ENCODE results near the gene CFAP100. TPM values are rescaled to one million over a fixed set of nuclear protein-coding genes. Genes with fewer than 3 reads are reported as not detected.

CFAP100 gene
- total and polyA plus RNA-seq, 10 of the 15 experiments (the other 5 are each of a cell fraction or from before 2014, with no cell fraction given), result 0.04 to 0.27 TPM; not detected in 8

DNA sequence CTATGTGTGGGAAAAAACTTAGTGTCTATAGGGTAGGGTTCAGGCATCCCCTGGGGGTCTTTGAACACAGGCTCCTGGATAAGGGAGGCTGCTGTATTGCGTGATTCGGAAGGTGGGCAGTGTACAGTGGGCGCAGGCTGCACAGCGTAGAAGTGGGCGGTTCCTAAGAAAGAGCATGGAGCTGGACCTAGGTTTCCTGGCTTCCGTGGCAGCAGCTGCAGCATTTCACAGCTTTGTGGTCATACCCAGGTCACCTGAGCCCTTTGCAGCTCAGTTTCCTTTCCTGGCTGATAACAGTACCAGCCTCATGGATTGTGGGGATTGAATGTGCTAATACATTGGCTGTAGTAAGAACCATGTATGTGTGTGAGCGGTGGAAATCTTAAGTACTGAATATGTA, 22.2 kb downstream of the CFAP100 start:
- no peaks in the 10 kb centered on the region for H3K79me2 ChIP-seq (ENCODE audit: control insufficient read depth, insufficient read depth, low read length)
- SMC1A ChIA-PET (ENCODE audit: uncharacterized antibody, unreplicated experiment), result no interaction called here
- CTCF ChIA-PET, result no interaction called here
- 58% methylated on average over 7 of the region's 7 CpGs for WGBS (ENCODE audit: insufficient coverage, insufficient replicate concordance, low lambda C conversion rate, missing lambda C conversion rate)
- H4K20me1 ChIP-seq (ENCODE audit: control insufficient read depth, insufficient read depth), result no peaks in the 10 kb centered on the region
- no peak overlapping the region for H3K4me3 ChIP-seq
- ATAC-seq (no peak), FAIRE-seq (no peak), DNase-seq (ENCODE audit: low read depth, low spot score) (no peak)
- POLR2A ChIA-PET, result no interaction called here
- TF ChIP-seq SREBF1 (IDR thresholded peaks at IDR 0.05; ENCODE audit: low read length), result no peak
- no peak for TF ChIP-seq PML (IDR thresholded peaks at IDR 0.05; ENCODE audit: low read length)
- no peak for TF ChIP-seq CHD2 (IDR thresholded peaks at IDR 0.05; ENCODE audit: borderline replicate concordance, low read depth, low read length)
- TF ChIP-seq GABPA (IDR thresholded peaks at IDR 0.05; ENCODE audit: low read depth), result no peak
- TF ChIP-seq MXI1 (IDR thresholded peaks at IDR 0.05; ENCODE audit: low read depth, low read length), result no peak
- TF ChIP-seq IRF4 (IDR thresholded peaks at IDR 0.05; ENCODE audit: low read depth, low read length), result no peak
- no peak for TF ChIP-seq SRF (IDR thresholded peaks at IDR 0.05; ENCODE audit: low read depth in 2 of 2, low read length in 2 of 2)
- TF ChIP-seq BRCA1 (IDR thresholded peaks at IDR 0.05; ENCODE audit: low read depth, low read length), result no peak
- TF ChIP-seq KAT2A (conservative IDR thresholded peaks at IDR 0.05; ENCODE audit: control insufficient read depth, low read depth, low read length), result no peak
- no peak for TF ChIP-seq HCFC1 (IDR thresholded peaks at IDR 0.05; ENCODE audit: low read length)
- no peak for TF ChIP-seq CEBPB (IDR thresholded peaks at IDR 0.05; ENCODE audit: borderline replicate concordance in 1 of 2, low read depth in 2 of 2, low read length in 2 of 2)
- no peaks in the 10 kb centered on the region for H3K4me1 ChIP-seq (ENCODE audit: control insufficient read depth, insufficient read depth, low read length)
- H3K36me3 ChIP-seq (ENCODE audit: control insufficient read depth in 2 of 2, insufficient read depth in 2 of 2, low read length in 1 of 2), result no peaks in the 10 kb centered on the region
- RAD21 ChIA-PET (ENCODE audit: unreplicated experiment), result no interaction called here
- no peaks in the 10 kb centered on the region for H3K9me3 ChIP-seq (replicated peaks; ENCODE audit: control insufficient read depth, insufficient read depth, low read length)
- BruUV-seq (replicated peaks), result no TSS peak
- H3K27ac ChIP-seq (ENCODE audit: control insufficient read depth, insufficient read depth), result no peak overlapping the region
- intact Hi-C loops (cut with micrococcal nuclease; ENCODE audit: unreplicated experiment) (no loop called here), in situ Hi-C loops (cut with MboI) (no loop called here)
- no peak overlapping the region for H2AFZ ChIP-seq (ENCODE audit: control insufficient read depth, low read depth, low read length)
- no peaks in the 10 kb centered on the region; a peak in 1 of 4 replicates for H3K27me3 ChIP-seq (replicated peaks in 1 of 2; ENCODE audit: control insufficient read depth in 2 of 2, insufficient read depth in 2 of 2, low read length in 1 of 2)
- H3K9ac ChIP-seq (ENCODE audit: control insufficient read depth, insufficient read depth, low read length), result no peak overlapping the region
- no peak overlapping the region for H3K4me2 ChIP-seq (ENCODE audit: control insufficient read depth, insufficient read depth)

DNA sequence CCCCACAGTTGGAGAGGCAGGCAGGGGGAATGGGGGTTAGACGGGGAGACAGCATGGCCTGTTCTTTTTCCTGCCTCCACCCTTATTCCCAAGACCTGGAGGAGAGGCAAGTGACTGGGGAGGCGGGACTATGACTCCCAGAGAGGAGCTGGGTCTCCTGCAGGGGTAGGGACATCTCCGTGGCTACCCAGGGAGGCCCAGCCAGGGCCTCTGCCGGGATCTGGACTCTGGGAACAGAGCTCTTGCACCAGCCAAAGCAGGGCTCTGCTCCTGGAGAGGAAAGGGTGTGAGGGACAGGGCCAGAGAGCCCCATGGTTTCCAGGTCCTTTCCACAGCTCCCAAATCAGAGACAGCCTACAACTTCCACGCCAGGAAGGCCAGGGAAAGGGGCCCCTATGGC, 22.8 kb downstream of the CFAP100 start:
- POLR2A ChIA-PET, result no interaction called here
- intact Hi-C loops (cut with micrococcal nuclease; ENCODE audit: unreplicated experiment), result no loop called here
- TF ChIP-seq CBX3 (IDR thresholded peaks at IDR 0.05; ENCODE audit: borderline replicate concordance, low read depth), result no peak
- TF ChIP-seq ZZZ3 (IDR thresholded peaks at IDR 0.05; ENCODE audit: control insufficient read depth, insufficient read length, low read depth), result no peak
- TF ChIP-seq ZNF384 (IDR thresholded peaks at IDR 0.05; ENCODE audit: borderline replicate concordance, low read depth, low read length), result no peak
- TF ChIP-seq NR2C2 (IDR thresholded peaks at IDR 0.05; ENCODE audit: borderline replicate concordance, control insufficient read depth, insufficient read length, low read depth), result no peak
- TF ChIP-seq RB1 (IDR thresholded peaks at IDR 0.05; ENCODE audit: borderline replicate concordance), result no peak
- TF ChIP-seq HDAC6 (IDR thresholded peaks at IDR 0.05; ENCODE audit: unreplicated experiment), result no peak
- TF ChIP-seq, protein P1, sequence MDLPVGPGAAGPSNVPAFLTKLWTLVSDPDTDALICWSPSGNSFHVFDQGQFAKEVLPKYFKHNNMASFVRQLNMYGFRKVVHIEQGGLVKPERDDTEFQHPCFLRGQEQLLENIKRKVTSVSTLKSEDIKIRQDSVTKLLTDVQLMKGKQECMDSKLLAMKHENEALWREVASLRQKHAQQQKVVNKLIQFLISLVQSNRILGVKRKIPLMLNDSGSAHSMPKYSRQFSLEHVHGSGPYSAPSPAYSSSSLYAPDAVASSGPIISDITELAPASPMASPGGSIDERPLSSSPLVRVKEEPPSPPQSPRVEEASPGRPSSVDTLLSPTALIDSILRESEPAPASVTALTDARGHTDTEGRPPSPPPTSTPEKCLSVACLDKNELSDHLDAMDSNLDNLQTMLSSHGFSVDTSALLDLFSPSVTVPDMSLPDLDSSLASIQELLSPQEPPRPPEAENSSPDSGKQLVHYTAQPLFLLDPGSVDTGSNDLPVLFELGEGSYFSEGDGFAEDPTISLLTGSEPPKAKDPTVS (IDR thresholded peaks at IDR 0.05; ENCODE audit: low read depth, low read length), result no peak

More for the DNA sequence above, 22.8 kb downstream of the CFAP100 start:
- Histone ChIP-seq H3K79me2 (ENCODE audit: control insufficient read depth, insufficient read depth, low read length) (no peaks in the 10 kb centered on the region), H3K4me2 (ENCODE audit: control insufficient read depth, insufficient read depth) (no peak overlapping the region), H3K4me1 (ENCODE audit: control insufficient read depth, insufficient read depth, low read length) (no peaks in the 10 kb centered on the region), H3K27ac (ENCODE audit: control insufficient read depth, insufficient read depth) (no peak overlapping the region), H3K36me3 (ENCODE audit: control insufficient read depth in 2 of 2, insufficient read depth in 2 of 2, low read length in 1 of 2) (no peaks in the 10 kb centered on the region), H3K4me3 (no peak overlapping the region), H2AFZ (ENCODE audit: control insufficient read depth, low read depth, low read length) (no peak overlapping the region), H3K27me3 (replicated peaks in 1 of 2; ENCODE audit: control insufficient read depth in 2 of 2, insufficient read depth in 2 of 2, low read length in 1 of 2) (no peaks in the 10 kb centered on the region; a peak in 1 of 4 replicates), H4K20me1 (ENCODE audit: control insufficient read depth, insufficient read depth) (no peaks in the 10 kb centered on the region), H3K9ac (ENCODE audit: control insufficient read depth, insufficient read depth, low read length) (no peak overlapping the region), H3K9me3 (replicated peaks; ENCODE audit: control insufficient read depth, insufficient read depth, low read length) (no peaks in the 10 kb centered on the region)
- in situ Hi-C loops (cut with MboI), result no loop called here
- WGBS (ENCODE audit: insufficient coverage, insufficient replicate concordance, low lambda C conversion rate, missing lambda C conversion rate), result 0% methylated on average over 5 of the region's 5 CpGs
- no peak for ATAC-seq
- DNase-seq (ENCODE audit: low read depth, low spot score), result no peak
- no TSS peak for BruUV-seq (replicated peaks)
- SMC1A ChIA-PET (ENCODE audit: uncharacterized antibody, unreplicated experiment), result no interaction called here
- RAD21 ChIA-PET (ENCODE audit: unreplicated experiment), result no interaction called here
- CTCF ChIA-PET, result no interaction called here
- FAIRE-seq, result no peak

Data from GM12878 (cell line).